Liver (tissue), 9 donors: ENCODE measurements around the gene SNAP47. TPM values are rescaled to one million over a fixed set of nuclear protein-coding genes. Genes with fewer than 3 reads are reported as not detected.

Experiments
- DNase-seq: peaks from one replicate; pipeline ENCODE4 v3.0.0-alpha.2; 2017; ENCODE audit warnings: low spot score
- H3K27ac ChIP-seq, 2 donors: one replicate each; pipeline ENCODE4 v1.7.0; 2013; ENCODE audit warnings: inconsistent platforms in 2 of 2, low read length in 2 of 2, control low read depth in 1 of 2, low read depth in 1 of 2, mild to moderate bottlenecking in 1 of 2
- H3K27me3 ChIP-seq, 4 donors: one replicate each; pipeline versions ENCODE4 v1.6.1 to v1.7.0; 2013; ENCODE audit warnings: low read length in 3 of 4, inconsistent platforms in 1 of 4, mild to moderate bottlenecking in 1 of 4, moderate library complexity in 1 of 4; ENCODE audit not compliant: control insufficient read depth in 4 of 4, insufficient read depth in 4 of 4
- H3K36me3 ChIP-seq, 4 donors: one replicate each; pipeline versions ENCODE4 v1.6.1 to v1.7.0; 2013; ENCODE audit warnings: low read length in 3 of 4, mild to moderate bottlenecking in 3 of 4, low read depth in 1 of 4, moderate library complexity in 1 of 4; ENCODE audit not compliant: control insufficient read depth in 4 of 4, insufficient read depth in 3 of 4
- H3K4me1 ChIP-seq, 4 donors: one replicate each; pipeline versions ENCODE4 v1.6.1 to v1.7.0; 2013; ENCODE audit warnings: low read length in 3 of 4, mild to moderate bottlenecking in 3 of 4, moderate library complexity in 1 of 4; ENCODE audit not compliant: control insufficient read depth in 4 of 4, insufficient read depth in 4 of 4
- H3K4me3 ChIP-seq, 3 donors: one replicate each; pipeline versions ENCODE4 v1.6.1 to v1.7.0; 2013; ENCODE audit warnings: low read length in 3 of 3, control low read depth in 1 of 3, low read depth in 1 of 3, mild to moderate bottlenecking in 1 of 3
- H3K9ac ChIP-seq, 2 donors: one replicate each; pipeline ENCODE4 v1.7.0; 2013; ENCODE audit warnings: low read length in 2 of 2, mild to moderate bottlenecking in 2 of 2, moderate library complexity in 2 of 2, control low read depth in 1 of 2, low read depth in 1 of 2
- H3K9me3 ChIP-seq, 4 donors: one replicate each; pipeline versions ENCODE4 v1.6.1 to v1.7.0; 2013; ENCODE audit warnings: low read length in 3 of 4; ENCODE audit not compliant: control insufficient read depth in 4 of 4
- ATF3 ChIP-seq: IDR thresholded peaks from 2 replicates; pipeline ENCODE4 v1.6.1; 2016; ENCODE audit warnings: antibody characterized with exemption
- CTCF ChIP-seq: fragments of 150-350 bp; IDR thresholded peaks from 2 replicates; pipeline ENCODE4 v1.5.1; 2017; ENCODE audit warnings: improper control_type of control experiment, low read depth, low read length; ENCODE audit not compliant: missing input control
- FOXA1 ChIP-seq: IDR thresholded peaks from 2 replicates; pipeline ENCODE4 v1.6.1; 2016; ENCODE audit warnings: antibody characterized with exemption
- FOXA2 ChIP-seq: IDR thresholded peaks from 2 replicates; pipeline ENCODE4 v1.6.1; 2016; ENCODE audit warnings: antibody characterized with exemption
- GABPA ChIP-seq, 2 donors: IDR thresholded peaks in 1 of 2; conservative IDR thresholded peaks in 1 of 2; 2 replicates each; pipeline ENCODE4 v1.6.1; 2016; ENCODE audit warnings: antibody characterized with exemption in 2 of 2, mild to moderate bottlenecking in 1 of 2, moderate library complexity in 1 of 2
- HNF4G ChIP-seq: IDR thresholded peaks from 2 replicates; pipeline ENCODE4 v1.6.1; 2016; ENCODE audit warnings: antibody characterized with exemption
- JUND ChIP-seq, 2 donors: IDR thresholded peaks; 2 replicates each; pipeline ENCODE4 v1.6.1; 2016; ENCODE audit warnings: antibody characterized with exemption in 2 of 2
- NR2F2 ChIP-seq: IDR thresholded peaks from 2 replicates; pipeline ENCODE4 v1.6.1; 2016; ENCODE audit warnings: antibody characterized with exemption
- RAD21 ChIP-seq, 2 donors: IDR thresholded peaks; 2 replicates each; pipeline ENCODE4 v1.6.1; 2016; ENCODE audit warnings: antibody characterized with exemption in 2 of 2, mild to moderate bottlenecking in 2 of 2
- REST ChIP-seq: IDR thresholded peaks from 2 replicates; pipeline ENCODE4 v1.6.1; 2016; ENCODE audit warnings: antibody characterized with exemption, mild to moderate bottlenecking
- RXRA ChIP-seq, 2 donors: IDR thresholded peaks; 2 replicates each; pipeline ENCODE4 v1.6.1; 2017 to 2018; ENCODE audit warnings: antibody characterized with exemption in 2 of 2, mild to moderate bottlenecking in 1 of 2
- SP1 ChIP-seq: IDR thresholded peaks from 2 replicates; pipeline ENCODE4 v1.6.1; 2018; ENCODE audit warnings: antibody characterized with exemption, mild to moderate bottlenecking
- TAF1 ChIP-seq: conservative IDR thresholded peaks from 2 replicates; pipeline ENCODE4 v1.6.1; 2016; ENCODE audit warnings: antibody characterized with exemption, mild to moderate bottlenecking
- YY1 ChIP-seq: IDR thresholded peaks from 2 replicates; pipeline ENCODE4 v1.6.1; 2016; ENCODE audit warnings: antibody characterized with exemption, mild to moderate bottlenecking
- ZBTB33 ChIP-seq: IDR thresholded peaks from 2 replicates; pipeline ENCODE4 v1.6.1; 2016; ENCODE audit warnings: antibody characterized with exemption
- WGBS: extraction: QIAGEN DNeasy Blood & Tissue Kit; methylation state at CpG from one replicate; pipeline ENCODE4 v1.1.7; 2013; 5-methylcytosine and 5-hydroxymethylcytosine counted together
- polyA plus RNA-seq, 2 donors: library from polyadenylated mRNA; stranded (reverse) in 1 of 2; unstranded in 1 of 2; fragments of 200-250 nt in 1 of 2; fragments of >200 nt in 1 of 2; fragmentation: Nextera tagmentation in 1 of 2; extraction: Ambion mirVana in 1 of 2; gene quantifications; one replicate each; pipeline versions ENCODE4 v1.2.1 to v1.2.3, GENCODE V29; 2013 to 2015
- total RNA-seq, 2 donors: library from RNA; depleted of rRNA; stranded (reverse); fragments of >200 nt; gene quantifications; one replicate each; pipeline ENCODE4 v1.2.3, GENCODE V29; 2014
- donor health status: healthy.
- donor health status: healthy.
- donor health status: healthy.
- donor health status: healthy.
- donor health status: healthy.

Gene SNAP47
- total and polyA plus RNA-seq, 4 donors: 15.3 to 23.3 (median 16.3) TPM

GRCh38 chr1:227756172-227756959 lies 21.1 kb downstream of the SNAP47 start:
- Histone ChIP-seq H3K4me1 (peaks cover 1 to 15% (median 10%) of the 10 kb centered on the region in 4 donors), H3K9ac (no peak overlapping the region)

GRCh38 chr1:227757781-227758180 lies 22.5 kb downstream of the SNAP47 start:
- WGBS: 87% methylated on average over 2 of the region's 2 CpGs
- H3K4me3 ChIP-seq: no peak overlapping the region
- no peaks in the 10 kb centered on the region for H3K9me3 ChIP-seq
- no peak for DNase-seq
- H3K27ac ChIP-seq: no peak overlapping the region
- no peak overlapping the region for H3K9ac ChIP-seq
- TF ChIP-seq JUND (IDR thresholded peaks at IDR 0.05) (no peak), YY1 (no peak), ATF3 (no peak), SP1 (no peak), ZBTB33 (no peak), GABPA (IDR thresholded peaks at IDR 0.05 in 1 of 2, conservative IDR thresholded peaks at IDR 0.05 in 1 of 2) (no peak), HNF4G (no peak), CTCF (no peak), RAD21 (IDR thresholded peaks at IDR 0.05) (no peak), TAF1 (no peak), RXRA (IDR thresholded peaks at IDR 0.05) (no peak), FOXA2 (no peak), NR2F2 (no peak)
- H3K36me3 ChIP-seq: peaks cover 0 to 28% (median 19%) of the 10 kb centered on the region in 4 donors
- peaks cover 1 to 28% (median 17%) of the 10 kb centered on the region in 4 donors for H3K4me1 ChIP-seq
- H3K27me3 ChIP-seq: no peaks in the 10 kb centered on the region

More at GRCh38 chr1:227756172-227756959, 21.1 kb downstream of the SNAP47 start:
- TF ChIP-seq TAF1 (no peak), FOXA1 (no peak), SP1 (no peak), RAD21 (IDR thresholded peaks at IDR 0.05) (no peak), RXRA (IDR thresholded peaks at IDR 0.05) (no peak), REST (no peak), JUND (IDR thresholded peaks at IDR 0.05) (no peak)
- Histone ChIP-seq H3K27me3 (no peaks in the 10 kb centered on the region), H3K27ac (no peak overlapping the region), H3K36me3 (peaks cover 0 to 28% (median 18%) of the 10 kb centered on the region in 4 donors), H3K9me3 (no peaks in the 10 kb centered on the region), H3K4me3 (no peak overlapping the region)
- DNase-seq: no peak
- 77% methylated on average over 13 of the region's 13 CpGs for WGBS
